Mesothelial cell of epicardium (in vitro differentiated cells): ENCODE data around the gene SORBS2. TPM values are rescaled to one million over a fixed set of nuclear protein-coding genes. Genes with fewer than 3 reads are reported as not detected.
"Not testable (repeated sequence)": the region's sequence is repeated elsewhere in the genome, so short reads cannot be mapped to it uniquely, and the experiment has no call there.

Experiments
- DNase-seq, 2 experiments: peaks; one replicate each; pipeline ENCODE4 v3.0.0; 2021; ENCODE audit warnings: low spot score in 2 of 2; ENCODE audit not compliant: unreplicated experiment in 2 of 2
- H3K27ac Mint-ChIP-seq: 2 replicates; pipeline ENCODE4 v1.8.0; 2021; ENCODE audit warnings: mixed read lengths
- H3K27me3 Mint-ChIP-seq: 2 replicates; pipeline ENCODE4 v1.8.0; 2021; ENCODE audit warnings: low read depth, mixed read lengths
- H3K36me3 Mint-ChIP-seq: 2 replicates; pipeline ENCODE4 v1.8.0; 2021; ENCODE audit warnings: mixed read lengths
- H3K4me1 Mint-ChIP-seq: 2 replicates; pipeline ENCODE4 v1.8.0; 2021; ENCODE audit warnings: mixed read lengths
- H3K4me3 Mint-ChIP-seq: 2 replicates; pipeline ENCODE4 v1.8.0; 2021; ENCODE audit warnings: mild to moderate bottlenecking, moderate library complexity, mixed read lengths
- H3K9me3 Mint-ChIP-seq: 2 replicates; pipeline ENCODE4 v1.8.0; 2021; ENCODE audit warnings: mixed read lengths
- CTCF ChIP-seq: fragments of 200-600 bp; sonication (generic); IDR thresholded peaks from one replicate; pipeline ENCODE4 v1.5.0; 2021; ENCODE audit warnings: antibody characterized with exemption; ENCODE audit not compliant: unreplicated experiment
- total RNA-seq: library from RNA; stranded (reverse); gene quantifications from 3 replicates; pipeline ENCODE4 v1.2.1, GENCODE V29; 2021

Gene SORBS2
- total RNA-seq, 1 donor from 2014 or later: 11.0 TPM

- H3K27ac Mint-ChIP-seq: peak overlapping the region; percentile 37
- H3K4me3 Mint-ChIP-seq: no peak overlapping the region
- no peak for TF ChIP-seq CTCF
- H3K4me1 Mint-ChIP-seq: peaks cover 26% of the 10 kb centered on the region
- H3K36me3 Mint-ChIP-seq: no peaks in the 10 kb centered on the region
- no peaks in the 10 kb centered on the region for H3K27me3 Mint-ChIP-seq
- no peak for DNase-seq
- peaks cover 14% of the 10 kb centered on the region for H3K9me3 Mint-ChIP-seq
These were observed 246.3 kb downstream of the SORBS2 start for GRCh38 chr4:185565696-185566095.

GRCh38 chr4:185564349-185564748 lies 247.6 kb downstream of the SORBS2 start:
- Mint-ChIP-seq H3K9me3 (peaks cover 16% of the 10 kb centered on the region), H3K36me3 (no peaks in the 10 kb centered on the region), H3K27me3 (no peaks in the 10 kb centered on the region), H3K27ac (no peak overlapping the region), H3K4me1 (peaks cover 26% of the 10 kb centered on the region), H3K4me3 (no peak overlapping the region)
- TF ChIP-seq CTCF: no peak
- no peak for DNase-seq

GRCh38 chr4:185562531-185562930 lies 249.5 kb downstream of the SORBS2 start:
- peaks cover 18% of the 10 kb centered on the region for H3K4me1 Mint-ChIP-seq
- no peaks in the 10 kb centered on the region for H3K36me3 Mint-ChIP-seq
- H3K27me3 Mint-ChIP-seq: no peaks in the 10 kb centered on the region
- no peak for DNase-seq
- peaks cover 34% of the 10 kb centered on the region for H3K9me3 Mint-ChIP-seq
- TF ChIP-seq CTCF: no peak
- H3K27ac Mint-ChIP-seq: no peak overlapping the region
- H3K4me3 Mint-ChIP-seq: no peak overlapping the region

GRCh38 chr4:185560316-185560715 lies 251.7 kb downstream of the SORBS2 start:
- no peaks in the 10 kb centered on the region for H3K36me3 Mint-ChIP-seq
- H3K27ac Mint-ChIP-seq: no peak overlapping the region
- DNase-seq: no peak
- TF ChIP-seq CTCF: no peak
- H3K4me3 Mint-ChIP-seq: no peak overlapping the region
- H3K4me1 Mint-ChIP-seq: no peaks in the 10 kb centered on the region
- peaks cover 51% of the 10 kb centered on the region for H3K9me3 Mint-ChIP-seq
- no peaks in the 10 kb centered on the region for H3K27me3 Mint-ChIP-seq

- DNase-seq: no peak
- no peaks in the 10 kb centered on the region for H3K27me3 Mint-ChIP-seq
- no peaks in the 10 kb centered on the region for H3K4me1 Mint-ChIP-seq
- peaks cover 51% of the 10 kb centered on the region for H3K9me3 Mint-ChIP-seq
- H3K36me3 Mint-ChIP-seq: no peaks in the 10 kb centered on the region
- TF ChIP-seq CTCF: no peak
- H3K27ac Mint-ChIP-seq: no peak overlapping the region
- no peak overlapping the region for H3K4me3 Mint-ChIP-seq
These were observed 252.1 kb downstream of the SORBS2 start for GRCh38 chr4:185559915-185560281.

- not testable (repeated sequence) for H3K36me3 Mint-ChIP-seq, H3K27ac Mint-ChIP-seq, H3K4me3 Mint-ChIP-seq, DNase-seq, H3K27me3 Mint-ChIP-seq, H3K4me1 Mint-ChIP-seq
- peaks cover 47% of the 10 kb centered on the region for H3K9me3 Mint-ChIP-seq
These were observed 252.6 kb downstream of the SORBS2 start for GRCh38 chr4:185559251-185559914.
